Mammary epithelial cell (primary cell): ENCODE results near the gene BMP4.

Experiments used
- EZH2 ChIP-seq: IDR thresholded peaks from 2 replicates; pipeline ENCODE4 v1.6.1; 2012; ENCODE audit warnings: low read length, inconsistent platforms, borderline replicate concordance
- TF ChIP-seq, protein P1 (sequence below), 2 donors: IDR thresholded peaks in 1 of 2; conservative IDR thresholded peaks in 1 of 2; 2 replicates each; pipeline ENCODE4 v1.5.1; 2011 to 2012; ENCODE audit warnings: inconsistent platforms in 2 of 2, low read length in 2 of 2, mild to moderate bottlenecking in 2 of 2, control low read depth in 1 of 2, low read depth in 1 of 2; ENCODE audit not compliant: insufficient read depth in 1 of 2; ENCODE audit errors: extremely low read depth in 1 of 2

DNA sequence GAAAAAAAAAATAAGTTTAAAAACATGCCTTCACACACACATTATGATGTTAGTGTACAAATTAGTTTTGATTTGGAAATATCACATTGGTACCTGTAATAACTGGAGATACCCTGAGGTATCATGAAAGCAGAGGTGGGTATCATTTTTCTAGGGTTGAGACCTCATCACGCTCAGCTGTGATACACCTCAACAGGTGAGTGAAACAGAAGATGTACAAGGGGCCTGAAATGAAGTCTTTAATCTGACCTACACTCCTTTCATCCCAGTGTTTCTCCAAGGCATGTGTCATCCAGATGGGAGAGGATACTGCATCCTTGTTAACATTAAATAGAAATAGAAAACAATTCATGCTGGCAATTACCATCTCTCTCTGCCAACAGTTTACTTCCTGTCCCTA, 7.4 kb downstream of the BMP4 start:
- no peak for TF ChIP-seq EZH2
- TF ChIP-seq, protein P1, sequence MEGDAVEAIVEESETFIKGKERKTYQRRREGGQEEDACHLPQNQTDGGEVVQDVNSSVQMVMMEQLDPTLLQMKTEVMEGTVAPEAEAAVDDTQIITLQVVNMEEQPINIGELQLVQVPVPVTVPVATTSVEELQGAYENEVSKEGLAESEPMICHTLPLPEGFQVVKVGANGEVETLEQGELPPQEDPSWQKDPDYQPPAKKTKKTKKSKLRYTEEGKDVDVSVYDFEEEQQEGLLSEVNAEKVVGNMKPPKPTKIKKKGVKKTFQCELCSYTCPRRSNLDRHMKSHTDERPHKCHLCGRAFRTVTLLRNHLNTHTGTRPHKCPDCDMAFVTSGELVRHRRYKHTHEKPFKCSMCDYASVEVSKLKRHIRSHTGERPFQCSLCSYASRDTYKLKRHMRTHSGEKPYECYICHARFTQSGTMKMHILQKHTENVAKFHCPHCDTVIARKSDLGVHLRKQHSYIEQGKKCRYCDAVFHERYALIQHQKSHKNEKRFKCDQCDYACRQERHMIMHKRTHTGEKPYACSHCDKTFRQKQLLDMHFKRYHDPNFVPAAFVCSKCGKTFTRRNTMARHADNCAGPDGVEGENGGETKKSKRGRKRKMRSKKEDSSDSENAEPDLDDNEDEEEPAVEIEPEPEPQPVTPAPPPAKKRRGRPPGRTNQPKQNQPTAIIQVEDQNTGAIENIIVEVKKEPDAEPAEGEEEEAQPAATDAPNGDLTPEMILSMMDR (conservative IDR thresholded peaks at IDR 0.05 in 1 of 2, IDR thresholded peaks at IDR 0.05 in 1 of 2; ENCODE audit: extremely low read depth in 1 of 2, insufficient read depth in 1 of 2, low read depth in 1 of 2, low read length in 2 of 2), result no peak
